Embryonic facial prominence (tissue), 1 donor: ENCODE data around the gene MLX.
A peak's percentile ranks its signal among the peaks of the same experiment; 100 is the strongest.

Source experiments
- DNase-seq: peaks from one replicate; pipeline ENCODE4 v3.0.0-alpha.2; 2016; ENCODE audit errors: extremely low spot score

MLX gene, protein sequence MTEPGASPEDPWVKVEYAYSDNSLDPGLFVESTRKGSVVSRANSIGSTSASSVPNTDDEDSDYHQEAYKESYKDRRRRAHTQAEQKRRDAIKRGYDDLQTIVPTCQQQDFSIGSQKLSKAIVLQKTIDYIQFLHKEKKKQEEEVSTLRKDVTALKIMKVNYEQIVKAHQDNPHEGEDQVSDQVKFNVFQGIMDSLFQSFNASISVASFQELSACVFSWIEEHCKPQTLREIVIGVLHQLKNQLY

DNA sequence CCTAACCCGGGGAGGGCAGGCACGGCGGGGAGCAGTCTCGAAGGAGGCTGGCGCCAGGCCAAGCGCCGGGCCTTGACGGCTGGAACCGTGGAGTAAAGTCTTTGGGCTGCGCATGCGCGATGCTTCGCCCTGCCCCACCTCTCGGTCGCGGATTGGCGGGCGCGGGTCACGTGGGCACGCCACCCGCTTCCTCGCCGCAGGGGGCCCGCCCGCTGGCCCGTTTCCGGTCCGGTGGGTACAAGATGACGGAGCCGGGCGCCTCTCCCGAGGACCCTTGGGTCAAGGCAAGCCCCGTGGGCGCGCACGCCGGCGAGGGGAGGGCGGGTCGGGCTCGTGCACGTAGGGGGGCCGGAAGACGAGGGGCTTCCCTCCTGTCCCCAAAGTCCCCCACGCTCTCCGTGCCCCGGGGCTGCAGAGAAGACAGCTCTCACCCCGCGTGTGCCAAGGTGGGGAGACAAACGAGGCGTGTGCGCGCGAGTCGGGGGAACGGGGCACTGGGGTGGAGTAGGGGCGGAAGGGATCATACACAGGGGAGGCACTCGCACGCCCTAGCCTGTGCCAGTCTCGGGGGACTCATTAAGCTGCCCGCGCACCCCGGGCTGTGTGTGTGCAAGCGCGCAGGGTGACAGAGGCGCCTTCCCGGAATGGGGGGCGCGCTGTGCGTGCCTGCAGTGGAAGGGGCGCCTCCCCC, at the start of gene MLX:
TSS of gene MLX (plus strand) at position 218 of the 691 bp plus-strand sequence. CDS start at position 243, 25 bp downstream.
- DNase-seq: peak; percentile 76

DNA sequence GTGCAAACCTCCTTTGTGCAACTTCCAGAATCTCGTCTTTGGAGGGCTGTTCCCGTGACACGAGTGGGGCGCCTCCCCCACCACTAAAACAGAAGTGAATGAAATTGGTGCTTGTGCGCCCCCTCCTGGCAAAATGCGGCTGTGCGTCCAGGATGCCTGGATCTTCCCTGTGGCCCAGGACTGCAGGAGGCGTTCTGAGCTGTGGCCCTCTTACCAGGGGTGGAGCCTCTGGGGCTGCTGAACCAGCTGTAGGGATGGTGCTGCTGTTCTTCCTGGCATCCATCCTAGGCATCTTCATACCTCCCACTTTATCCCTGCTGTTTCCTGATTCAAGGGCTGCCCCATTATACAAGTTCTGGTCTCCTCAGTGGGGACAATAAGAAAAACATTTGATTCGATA, 49.4 kb upstream of the MLX start:
- DNase-seq: no peak

DNA sequence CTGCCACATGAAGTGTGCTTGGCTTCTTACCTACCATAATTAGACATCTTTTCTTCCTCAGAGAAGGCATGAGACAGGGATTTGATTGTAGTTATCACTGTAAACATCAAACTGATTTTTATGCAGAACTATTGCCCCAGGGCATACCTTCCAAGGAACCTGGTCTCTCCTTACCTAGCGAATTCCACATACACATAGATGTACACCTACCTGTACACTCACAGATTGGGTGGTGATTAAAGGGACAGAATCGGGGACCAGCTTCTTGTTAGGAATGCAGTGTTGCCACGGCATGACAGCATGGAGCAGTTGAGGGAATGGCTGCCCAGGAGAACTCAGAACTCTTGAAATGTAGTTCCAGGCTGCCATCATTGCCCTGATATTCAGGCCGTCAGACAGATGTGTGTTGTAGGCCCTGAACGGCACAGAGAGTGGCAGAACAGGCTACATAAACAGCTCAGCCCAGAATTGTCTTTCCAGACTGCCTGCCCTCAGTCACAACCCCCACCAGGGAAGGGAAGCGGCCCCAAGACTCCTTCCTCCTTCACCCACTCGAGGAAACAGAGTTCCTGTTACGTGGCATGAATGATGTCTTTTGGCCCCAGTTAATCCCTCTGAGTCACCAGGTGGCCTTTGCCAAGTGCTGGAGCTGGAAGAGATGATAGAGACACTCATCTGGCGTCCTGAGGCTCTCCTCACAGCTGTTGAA, 48.7 kb upstream of the MLX start:
- DNase-seq: no peak

DNA sequence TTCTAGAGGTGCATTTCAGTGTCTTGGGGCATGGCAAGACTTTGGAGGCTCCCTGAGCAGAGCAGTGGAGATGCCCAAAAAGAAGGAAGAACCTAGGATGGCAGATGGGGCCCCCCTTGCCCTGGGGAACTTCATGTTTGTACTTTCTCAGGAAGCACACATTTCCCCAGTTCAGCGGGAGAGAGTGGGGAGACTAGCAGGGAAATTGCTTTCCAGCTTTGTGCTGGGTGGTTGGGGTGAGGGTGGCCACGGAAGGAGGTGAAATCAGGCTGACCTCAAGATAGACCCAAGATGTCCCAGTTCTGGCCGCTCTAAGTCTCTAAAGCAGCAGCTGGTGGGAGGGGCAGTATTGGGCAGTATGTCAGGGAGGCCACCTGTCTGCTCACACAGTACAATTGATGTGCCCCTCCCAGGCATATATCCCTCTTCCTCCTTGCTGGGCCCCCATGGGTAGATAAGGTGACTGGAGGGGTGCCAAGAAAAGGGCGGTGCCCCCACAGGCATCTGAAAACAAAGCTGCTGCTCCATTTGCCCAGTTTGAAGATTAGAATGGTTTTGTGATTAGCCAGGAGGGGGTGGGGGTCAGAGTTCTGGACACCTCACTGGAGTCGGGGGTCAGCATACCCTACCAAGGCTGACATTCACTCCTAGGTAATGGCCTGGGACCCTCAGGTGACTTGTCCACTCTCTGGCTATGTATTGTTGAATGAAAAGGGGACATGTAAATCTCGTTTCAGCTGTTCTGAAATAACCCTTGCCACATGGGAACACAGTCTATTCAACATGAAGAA, 48.0 kb upstream of the MLX start:
- no peak for DNase-seq

DNA sequence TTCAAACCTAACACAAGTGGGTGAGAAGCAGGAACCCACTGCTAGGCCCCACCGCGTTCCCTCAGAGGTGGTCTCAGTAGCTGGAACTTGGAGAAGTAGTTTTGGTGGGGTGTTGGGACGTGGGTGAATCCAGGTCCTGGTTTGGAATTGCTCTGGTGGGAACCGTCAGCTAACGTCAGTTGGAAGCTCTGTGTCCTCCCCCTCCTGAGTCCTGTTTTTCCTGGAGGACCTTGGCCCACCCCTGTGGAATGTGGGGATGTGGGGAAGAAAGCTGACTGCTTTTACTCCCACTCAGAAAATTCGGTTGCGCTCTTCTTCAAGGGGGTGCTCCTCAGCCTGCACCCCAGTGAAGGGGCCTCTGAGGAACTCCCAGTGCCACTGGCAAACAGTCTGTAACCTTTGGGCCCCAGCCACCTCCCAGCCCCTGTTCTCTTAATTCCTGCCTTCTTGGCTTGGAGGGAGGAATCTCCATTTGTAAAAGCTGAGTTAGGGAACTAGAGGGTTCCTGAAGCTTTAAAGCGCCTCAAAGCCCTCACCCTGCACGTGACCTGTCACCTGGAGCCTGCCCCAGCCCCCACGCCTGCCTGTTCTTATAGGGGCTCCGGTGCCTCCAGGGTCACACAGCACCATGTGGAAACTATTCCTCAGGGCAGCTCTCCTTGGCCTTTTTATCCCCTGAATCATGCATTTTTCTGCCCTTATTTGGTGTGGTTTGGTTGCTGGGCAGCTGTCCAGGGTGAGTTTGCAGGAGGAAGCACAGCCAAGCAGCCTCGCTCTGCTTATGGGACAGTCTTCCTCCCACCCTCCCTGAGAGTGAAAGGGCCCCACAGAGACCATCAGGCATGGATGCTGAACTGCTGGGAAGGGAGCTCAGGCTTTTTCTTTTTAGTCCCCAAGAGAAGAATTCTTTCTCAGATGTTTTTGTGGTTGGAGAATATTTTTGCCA, 47.1 kb upstream of the MLX start:
- peak; percentile 63 for DNase-seq

DNA sequence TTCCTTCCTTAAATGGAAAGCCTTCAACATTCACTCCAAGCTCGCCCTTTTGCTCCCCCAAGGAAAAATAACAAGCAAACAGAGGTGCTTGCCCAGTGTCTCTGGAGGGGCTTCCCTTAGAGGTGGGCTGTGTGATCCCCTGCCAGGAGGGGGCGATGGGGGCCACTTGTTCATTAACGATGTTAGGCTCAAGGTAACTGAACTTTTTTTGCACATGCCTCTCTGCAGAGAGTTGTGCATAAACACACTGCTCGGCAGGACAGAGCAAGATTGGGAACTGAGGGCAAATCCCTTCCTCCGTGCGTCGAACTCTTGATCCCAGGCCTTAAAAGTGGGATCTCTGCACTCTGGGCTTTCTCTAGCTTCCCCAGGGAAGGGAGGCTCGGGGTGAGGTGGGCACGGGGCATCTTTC, 46.4 kb upstream of the MLX start:
- no peak for DNase-seq

DNA sequence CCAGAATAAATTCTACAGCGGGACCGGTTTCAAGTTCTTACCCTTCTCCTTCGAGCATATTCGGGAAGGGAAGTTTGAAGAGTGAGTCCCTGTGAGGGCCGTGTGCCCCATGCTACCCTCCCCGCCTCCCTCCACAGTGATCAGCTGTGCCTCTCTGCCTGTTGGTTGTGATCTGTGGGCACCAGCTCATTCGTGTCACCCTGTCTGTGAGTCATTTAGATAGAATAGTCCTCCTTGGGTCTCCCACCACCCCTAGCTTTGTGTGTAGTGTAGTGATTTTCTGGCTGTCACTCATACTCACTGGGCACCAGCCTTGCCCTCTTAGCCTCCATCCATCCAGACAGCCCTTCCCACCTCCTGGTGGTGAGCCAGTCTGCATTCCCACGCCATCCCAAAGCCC, 45.9 kb upstream of the MLX start:
- DNase-seq: no peak

DNA sequence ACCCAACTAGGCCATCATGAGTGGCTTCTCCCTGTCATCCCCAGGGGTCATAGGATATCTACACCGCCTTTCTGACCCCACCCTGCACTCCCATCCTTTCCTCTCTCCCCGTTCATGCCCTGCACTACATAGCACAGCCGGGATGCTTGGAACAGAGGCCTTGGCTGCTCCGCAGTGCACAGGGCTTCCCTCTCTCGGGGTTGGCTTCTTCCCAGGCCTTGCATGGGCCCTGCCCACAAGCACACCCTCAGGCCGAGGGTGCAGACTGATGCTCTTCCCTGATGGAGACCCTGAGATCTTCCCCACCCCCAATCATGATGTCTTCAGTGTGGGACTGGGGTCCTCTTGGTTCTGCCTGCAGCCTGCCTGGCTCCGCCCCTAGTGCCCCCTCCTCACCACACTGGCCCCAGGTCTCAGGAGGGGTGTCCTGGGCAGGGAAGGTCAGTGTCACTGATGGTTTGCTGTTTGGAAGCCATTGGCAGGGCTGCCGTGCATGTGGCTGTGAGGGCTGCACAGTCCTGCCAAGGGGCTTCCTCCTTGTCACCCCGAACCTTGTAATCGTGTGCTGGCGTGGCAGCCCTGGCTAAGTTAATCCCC, 45.1 kb upstream of the MLX start:
- no peak for DNase-seq

DNA sequence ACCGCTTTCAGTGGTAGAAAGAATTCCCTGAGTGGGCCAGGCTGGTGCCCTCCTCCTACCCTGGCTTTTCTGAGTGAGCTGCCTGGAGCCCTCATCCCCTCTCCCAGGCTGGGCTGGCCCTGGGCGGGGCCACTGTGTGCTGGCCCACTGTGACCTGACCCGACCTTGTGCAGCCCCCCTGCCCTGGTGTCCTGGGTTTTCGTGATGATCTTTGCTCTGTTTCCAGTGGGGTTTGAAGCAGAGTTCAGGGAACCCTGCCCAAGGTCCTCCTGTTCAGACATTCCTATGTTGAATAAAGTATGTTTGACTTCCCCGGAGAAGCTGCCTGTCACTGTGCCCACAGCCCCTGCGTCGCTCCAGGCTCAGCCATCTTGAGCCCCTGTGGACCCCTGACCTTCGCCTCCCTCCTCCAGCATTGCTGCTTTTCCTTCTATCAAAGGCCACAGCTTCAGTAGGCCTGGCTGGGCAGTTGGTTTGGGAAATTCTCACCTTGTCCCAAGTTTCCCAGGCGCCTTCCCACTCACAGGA, 44.6 kb upstream of the MLX start:
- no peak for DNase-seq

DNA sequence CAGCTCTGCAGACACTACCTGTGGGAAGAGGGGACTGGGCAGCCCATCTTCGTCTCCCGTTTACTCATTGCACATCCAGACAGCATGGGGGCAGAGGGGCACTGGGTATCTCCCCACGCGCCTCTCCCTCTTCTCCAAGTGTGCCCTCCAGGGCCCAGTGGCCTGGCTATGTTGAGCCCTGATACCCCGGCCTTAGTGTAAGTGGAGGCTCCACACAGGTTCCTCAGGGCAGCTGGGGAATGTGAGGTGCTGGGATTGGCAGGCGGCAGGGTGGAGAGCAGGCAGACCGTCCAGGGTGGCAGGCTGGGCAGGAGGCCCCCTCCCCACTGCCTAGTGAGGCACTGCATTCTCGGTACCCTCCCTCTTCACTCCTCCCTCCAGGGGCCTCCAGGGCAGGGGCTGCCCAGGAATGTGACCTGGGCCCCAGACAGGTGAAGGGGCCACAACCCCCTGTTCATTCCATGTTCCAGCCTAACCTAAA, 44.1 kb upstream of the MLX start:
- DNase-seq: no peak

DNA sequence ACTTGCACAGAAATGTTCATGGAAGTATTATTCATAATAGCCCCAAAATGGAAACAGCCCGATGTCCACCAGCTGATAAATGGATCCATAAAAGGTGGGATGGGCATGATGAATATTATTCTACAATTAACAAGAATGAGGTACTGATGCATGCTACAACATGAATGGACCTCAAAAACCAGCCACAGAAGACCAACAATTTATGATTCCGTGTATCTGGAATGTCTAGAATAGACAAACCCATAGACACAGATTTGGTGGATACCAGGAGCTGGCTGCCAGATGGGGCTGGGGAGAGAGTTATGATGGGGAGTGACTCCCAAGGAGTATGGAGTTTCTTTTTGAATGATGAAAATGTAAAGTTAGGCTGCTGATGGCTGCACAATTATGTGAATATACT, 41.7 kb upstream of the MLX start:
- no peak for DNase-seq

DNA sequence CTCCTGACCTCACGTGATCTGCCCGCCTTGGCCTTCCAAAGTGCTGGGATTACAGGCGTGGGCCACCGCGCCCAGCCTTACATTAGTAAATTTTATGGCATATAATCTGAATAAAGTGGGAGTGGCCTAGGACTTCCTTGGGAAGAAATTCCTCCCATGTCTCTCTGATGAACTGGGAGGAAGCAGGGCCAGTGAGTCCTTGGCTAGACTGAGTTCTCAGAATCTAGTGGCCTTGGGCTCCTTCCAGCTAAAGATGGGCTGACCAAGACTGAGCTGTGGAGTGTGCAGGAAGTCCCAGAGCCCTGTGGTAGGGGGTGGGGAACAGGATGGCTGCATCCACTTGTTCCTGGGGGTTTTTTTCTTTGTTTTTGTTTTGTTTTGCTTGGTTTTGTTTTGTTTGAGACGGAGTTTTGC, 40.9 kb upstream of the MLX start:
- no peak for DNase-seq

DNA sequence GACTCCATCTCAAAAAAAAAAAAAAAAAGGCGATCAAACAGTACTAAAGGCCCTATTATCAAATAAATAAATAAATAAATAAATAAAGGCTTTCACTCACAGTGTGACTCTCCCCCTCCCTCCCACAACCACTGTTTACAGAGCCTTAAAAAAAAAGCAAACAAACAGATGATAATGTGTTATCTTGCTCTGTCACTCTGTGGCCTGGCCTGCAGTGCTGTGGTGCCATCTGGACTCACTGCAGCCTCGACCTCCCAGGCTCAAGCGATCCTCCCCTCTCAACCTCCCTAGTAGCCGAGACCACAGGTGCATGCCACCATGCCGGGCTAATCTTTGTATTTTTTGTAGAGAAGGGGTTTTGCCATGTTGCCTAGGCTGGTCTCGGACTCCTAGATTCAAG, 39.0 kb upstream of the MLX start:
- no peak for DNase-seq

DNA sequence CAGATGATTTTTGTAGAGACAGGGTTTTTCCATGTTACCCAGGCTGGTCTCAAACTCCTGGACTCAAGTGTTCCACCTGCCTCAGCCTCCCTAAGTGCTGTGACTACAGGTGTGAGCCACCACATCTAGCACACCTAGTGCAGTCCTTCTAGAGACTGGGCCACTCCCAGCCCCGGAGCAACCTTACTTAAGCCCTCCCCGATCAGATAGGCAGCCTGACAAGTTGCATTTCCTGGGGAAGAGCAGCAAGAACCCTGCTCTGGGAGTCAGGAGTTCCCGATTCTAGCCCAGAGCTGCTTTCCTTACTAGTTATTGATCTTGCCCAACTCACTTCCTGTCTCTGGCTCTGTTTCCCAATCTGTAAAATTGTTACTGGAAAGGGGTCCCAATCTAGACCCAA, 37.8 kb upstream of the MLX start:
- DNase-seq: no peak

DNA sequence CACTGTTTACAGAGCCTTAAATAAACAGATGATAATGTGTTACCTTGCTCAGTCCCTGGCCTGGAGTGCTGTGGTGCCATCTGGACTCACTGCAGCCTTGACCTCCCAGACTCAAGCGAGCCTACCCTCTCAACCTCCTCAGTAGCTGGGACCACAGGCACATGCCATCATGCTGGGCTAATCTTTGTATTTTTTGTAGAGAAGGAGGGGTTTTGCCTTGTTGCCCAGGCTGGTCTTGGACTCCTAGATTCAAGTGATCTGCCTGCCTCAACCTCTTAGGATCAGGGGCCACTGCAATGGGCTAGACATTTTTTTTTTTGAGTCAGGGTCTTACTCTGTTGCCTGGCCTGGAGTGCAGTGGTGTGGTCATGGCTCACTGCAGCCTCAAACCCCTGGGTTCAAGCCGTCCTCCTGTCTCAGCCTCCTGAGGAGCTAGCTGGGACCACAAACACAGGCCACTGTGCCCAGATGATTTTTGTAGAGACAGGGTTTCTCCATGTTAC, 35.9 kb upstream of the MLX start:
- no peak for DNase-seq

DNA sequence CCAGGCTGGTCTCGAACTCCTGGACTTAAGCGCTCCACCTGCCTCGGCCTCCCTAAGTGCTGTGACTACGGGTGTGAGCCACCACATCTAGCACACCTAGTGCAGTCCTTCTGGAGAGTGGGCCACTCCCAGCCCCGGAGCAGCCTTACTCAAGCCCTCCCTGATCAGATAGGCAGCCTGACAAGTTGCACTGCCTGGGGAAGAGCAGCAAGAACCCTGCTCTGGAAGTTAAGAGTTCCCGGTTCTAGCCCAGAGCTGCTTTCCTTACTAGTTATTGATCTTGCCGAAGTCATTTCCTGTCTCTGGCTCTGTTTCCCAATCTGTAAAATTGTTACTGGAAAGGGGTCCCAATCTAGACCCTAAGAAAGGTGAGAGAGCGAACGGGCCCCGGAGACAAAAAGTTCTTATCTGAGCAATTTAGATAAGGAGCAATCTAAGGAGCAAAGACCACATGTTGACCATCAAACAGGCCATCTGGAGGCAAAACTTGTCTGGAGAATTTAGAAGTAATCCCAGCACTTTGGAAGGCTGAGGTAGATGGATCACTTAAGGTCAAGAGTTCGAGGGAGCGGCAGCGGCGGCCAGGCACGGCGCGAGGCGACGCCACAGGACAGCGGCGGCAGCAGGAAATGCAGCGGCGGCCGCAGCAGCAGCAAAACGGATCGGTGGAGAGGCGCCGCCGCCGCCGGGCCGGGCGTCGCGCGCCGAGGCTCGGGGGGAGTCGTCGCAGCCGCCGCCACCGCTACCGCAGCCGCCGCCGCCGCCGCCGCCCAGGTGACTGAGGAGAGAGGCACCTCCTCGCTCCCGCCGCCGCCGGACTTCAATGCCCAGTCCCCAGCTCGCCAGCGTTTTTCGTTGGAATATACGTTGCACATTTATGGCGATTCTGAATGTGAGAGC, 35.2 kb upstream of the MLX start:
- no peak for DNase-seq

DNA sequence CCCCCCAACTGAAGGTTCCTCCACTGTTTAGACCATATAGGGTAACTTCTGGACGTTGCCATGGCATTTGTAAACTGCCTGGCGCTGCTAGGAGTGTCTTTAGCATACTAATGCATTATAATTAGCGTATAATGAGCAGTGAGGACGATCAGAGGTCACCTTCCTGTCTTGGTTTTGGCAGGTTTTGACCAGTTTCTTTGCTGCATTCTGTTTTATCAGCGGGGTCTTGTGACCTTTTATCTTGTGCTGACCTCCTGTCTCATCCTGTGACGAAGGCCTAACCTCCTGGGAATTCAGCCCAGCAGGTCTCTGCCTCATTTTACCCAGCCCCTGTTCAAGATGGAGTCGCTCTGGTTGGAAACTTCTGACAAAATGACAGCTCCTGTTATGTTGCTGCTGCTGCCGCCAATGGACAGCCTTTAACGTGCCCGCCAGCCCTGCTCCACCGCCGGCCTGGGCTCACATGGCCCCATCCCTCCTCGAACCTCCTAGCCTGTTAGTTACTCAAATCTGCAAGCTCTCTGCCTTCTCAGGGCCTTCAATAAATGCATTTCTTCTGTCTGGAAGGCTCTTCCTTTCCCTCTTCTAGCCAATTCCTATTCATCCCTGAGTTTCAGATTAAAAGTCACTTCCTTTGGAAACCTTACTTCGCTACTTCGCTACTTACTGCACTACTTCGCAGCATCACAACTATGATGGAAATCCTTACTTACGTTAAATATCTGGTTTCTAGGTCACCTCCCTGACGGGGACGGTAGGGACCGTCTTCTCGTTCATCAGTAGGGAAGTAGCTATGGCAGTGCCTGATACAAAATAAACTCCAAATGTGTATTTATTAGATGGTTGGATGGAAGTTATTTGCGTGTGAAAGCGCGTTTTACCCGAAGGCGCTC, 31.5 kb upstream of the MLX start:
- DNase-seq: no peak

DNA sequence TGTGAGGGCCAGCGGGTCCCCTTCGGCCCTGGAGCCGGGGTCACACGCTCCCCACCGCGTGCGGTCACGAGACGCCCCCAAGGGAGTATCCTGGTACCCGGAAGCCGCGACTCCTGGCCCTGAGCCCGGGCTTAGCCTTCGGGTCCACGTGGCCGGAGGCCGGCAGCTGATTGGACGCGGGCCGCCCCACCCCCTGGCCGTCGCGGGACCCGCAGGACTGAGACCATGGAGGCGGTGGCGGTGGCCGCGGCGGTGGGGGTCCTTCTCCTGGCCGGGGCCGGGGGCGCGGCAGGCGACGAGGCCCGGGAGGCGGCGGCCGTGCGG, 30.9 kb upstream of the MLX start, which contains the start of gene NAGLU:
TSS of gene NAGLU (plus strand) at position 194 of the 324 bp plus-strand sequence. CDS start at position 226, 32 bp downstream.
- DNase-seq: peak; percentile 40
